IMR-90 (cell line): ENCODE measurements around the gene C5. TPM values are rescaled to one million over a fixed set of nuclear protein-coding genes. Genes with fewer than 3 reads are reported as not detected.

Experiments
- ATAC-seq: fragments of 200-7000 bp; cut with Tn5 transposase; 2 replicates; pipeline ENCODE4 v1.9.1; 2020; ENCODE audit warnings: low read depth, mild to moderate bottlenecking, moderate library complexity
- BruUV-seq: library from RNA; stranded (reverse); fragments of 400-500 nt; replicated peaks from 2 replicates; lab custom pipeline; 2021; lab: Mats Ljungman, UMichigan
- CTCF ChIA-PET: fragments of 300-600 bp; formaldehyde crosslinking; extraction: SDS; loops from one replicate; lab custom pipeline; 2021; ENCODE audit warnings: antibody characterized with exemption; lab: Yijun Ruan, JAX
- POLR2A ChIA-PET: fragments of 300-600 bp; sonication (Branson Sonifier 250); formaldehyde crosslinking; loops from one replicate; lab custom pipeline; 2022; ENCODE audit warnings: antibody characterized with exemption; ENCODE audit not compliant: unreplicated experiment; lab: Charles Lee
- DNase-seq: peaks from one replicate; pipeline ENCODE4 v3.0.0; 2013
- H2AFZ ChIP-seq: replicated peaks from 2 replicates; pipeline ENCODE3; 2013; ENCODE audit warnings: low read length, mild to moderate bottlenecking; ENCODE audit not compliant: poor library complexity
- H2AK5ac ChIP-seq: 2 replicates; pipeline ENCODE4 v1.6.1; 2013; ENCODE audit warnings: low read depth, low read length, inconsistent platforms
- H2AK9ac ChIP-seq: replicated peaks from 2 replicates; pipeline ENCODE3; 2013; ENCODE audit warnings: mild to moderate bottlenecking, low read depth, low read length, moderate library complexity; ENCODE audit not compliant: poor library complexity
- H2BK120ac ChIP-seq: 2 replicates; pipeline ENCODE4 v1.6.1; 2013; ENCODE audit warnings: low read depth, low read length, inconsistent platforms
- H2BK15ac ChIP-seq: 3 replicates; pipeline ENCODE4 v1.6.1; 2013; ENCODE audit warnings: low read depth, low read length, inconsistent platforms
- H2BK20ac ChIP-seq: 2 replicates; pipeline ENCODE4 v1.6.1; 2013; ENCODE audit warnings: low read depth, mild to moderate bottlenecking, inconsistent platforms, low read length, moderate library complexity
- H2BK5ac ChIP-seq: 2 replicates; pipeline ENCODE4 v1.6.1; 2013; ENCODE audit warnings: mild to moderate bottlenecking, low read depth, low read length, inconsistent platforms; ENCODE audit not compliant: poor library complexity, severe bottlenecking
- H3K14ac ChIP-seq: replicated peaks from 2 replicates; pipeline ENCODE4 v1.6.1; 2013; ENCODE audit warnings: low read depth, low read length, inconsistent platforms
- H3K18ac ChIP-seq: 2 replicates; pipeline ENCODE4 v1.6.1; 2013; ENCODE audit warnings: low read depth, low read length, control low read depth
- H3K23ac ChIP-seq: 2 replicates; pipeline ENCODE4 v1.6.1; 2013; ENCODE audit warnings: low read depth, low read length, inconsistent platforms
- H3K27ac ChIP-seq: 2 replicates; pipeline ENCODE4 v1.5.1; 2013; ENCODE audit warnings: mild to moderate bottlenecking, control low read depth, low read length; ENCODE audit not compliant: insufficient read depth
- H3K27me3 ChIP-seq: 2 replicates; pipeline ENCODE4 v1.6.1; 2013; ENCODE audit warnings: low read length; ENCODE audit not compliant: control insufficient read depth, insufficient read depth
- H3K36me3 ChIP-seq: 2 replicates; pipeline ENCODE4 v1.6.1; 2013; ENCODE audit warnings: low read length, mixed read lengths; ENCODE audit not compliant: control insufficient read depth, insufficient read depth
- H3K4ac ChIP-seq: 2 replicates; pipeline ENCODE4 v1.6.1; 2013; ENCODE audit warnings: low read depth, low read length, inconsistent platforms
- H3K4me1 ChIP-seq: 2 replicates; pipeline ENCODE4 v1.6.1; 2013; ENCODE audit warnings: low read length, mixed read lengths; ENCODE audit not compliant: control insufficient read depth, insufficient read depth
- H3K4me2 ChIP-seq: 2 replicates; pipeline ENCODE4 v1.6.1; 2013; ENCODE audit warnings: low read depth, mild to moderate bottlenecking, control low read depth, low read length, moderate library complexity
- H3K4me3 ChIP-seq: 2 replicates; pipeline ENCODE4 v1.5.1; 2013; ENCODE audit warnings: low read depth, mild to moderate bottlenecking, control low read depth, low read length, moderate library complexity; ENCODE audit not compliant: insufficient read depth
- H3K56ac ChIP-seq: 2 replicates; pipeline ENCODE4 v1.6.1; 2013; ENCODE audit warnings: low read length, inconsistent platforms; ENCODE audit not compliant: insufficient read depth; ENCODE audit errors: extremely low read depth
- H3K79me1 ChIP-seq, 2 experiments: 2 replicates each; pipeline ENCODE4 v1.6.1; 2013; ENCODE audit warnings: low read length in 2 of 2, inconsistent platforms in 1 of 2, low read depth in 1 of 2
- H3K9ac ChIP-seq: 2 replicates; pipeline ENCODE4 v1.6.1; 2013; ENCODE audit warnings: low read depth, low read length, control low read depth
- H3K9me1 ChIP-seq: 2 replicates; pipeline ENCODE4 v1.6.1; 2013; ENCODE audit warnings: low read length, inconsistent platforms; ENCODE audit not compliant: insufficient read depth
- H3K9me3 ChIP-seq: 2 replicates; pipeline ENCODE4 v1.6.1; 2013; ENCODE audit warnings: low read length; ENCODE audit not compliant: control insufficient read depth, insufficient read depth
- H4K20me1 ChIP-seq: 2 replicates; pipeline ENCODE4 v1.6.1; 2013; ENCODE audit warnings: low read length, inconsistent platforms; ENCODE audit not compliant: insufficient read depth
- H4K5ac ChIP-seq: 2 replicates; pipeline ENCODE4 v1.6.1; 2013; ENCODE audit warnings: mild to moderate bottlenecking, low read depth, low read length, control low read depth
- H4K8ac ChIP-seq, 2 experiments: 2 replicates each; pipeline ENCODE4 v1.6.1; 2013; ENCODE audit warnings: low read depth in 2 of 2, low read length in 2 of 2, control low read depth in 1 of 2, inconsistent platforms in 1 of 2
- H4K91ac ChIP-seq: 2 replicates; pipeline ENCODE4 v1.6.1; 2013; ENCODE audit warnings: low read depth, low read length, inconsistent platforms; ENCODE audit not compliant: insufficient read depth
- MAFK ChIP-seq: IDR thresholded peaks from 2 replicates; pipeline ENCODE4 v1.6.1; 2012; ENCODE audit warnings: low read depth, low read length, improper control_type of control experiment
- MXI1 ChIP-seq: IDR thresholded peaks from 2 replicates; pipeline ENCODE4 v1.6.1; 2012; ENCODE audit warnings: low read depth, mild to moderate bottlenecking, low read length, moderate library complexity, borderline replicate concordance
- RCOR1 ChIP-seq: IDR thresholded peaks from 2 replicates; pipeline ENCODE4 v1.6.1; 2012; ENCODE audit warnings: mild to moderate bottlenecking, low read length, improper control_type of control experiment; ENCODE audit not compliant: insufficient replicate concordance
- SMC3 ChIP-seq: fragments of 150-350 bp; IDR thresholded peaks from 2 replicates; pipeline ENCODE4 v1.6.1; 2016; ENCODE audit warnings: low read depth, mild to moderate bottlenecking, antibody characterized with exemption, low read length, moderate library complexity
- WGBS, 2 experiments: methylation state at CpG; one replicate each; pipeline versions ENCODE4 v1.1.5 to v1.1.7; 2013; ENCODE audit warnings: missing lambda C conversion rate in 2 of 2; ENCODE audit not compliant: insufficient read length in 1 of 2; ENCODE audit errors: extremely low coverage in 2 of 2; 5-methylcytosine and 5-hydroxymethylcytosine counted together
- dilution Hi-C: fragments of 300-500 bp; cut with HindIII; formaldehyde crosslinking; loops from one replicate; pipeline ENCODE4 v1.14.3; 2018; ENCODE audit warnings: low sequenced_read_pairs; ENCODE audit not compliant: unreplicated experiment
- in situ Hi-C: fragments of 300-500 bp; cut with MboI; formaldehyde crosslinking; loops from 3 replicates; pipeline ENCODE4 v1.14.3; 2019; ENCODE audit warnings: low sequenced_read_pairs, inconsistent platforms, mixed read lengths
- intact Hi-C: fragments of 100-400 bp; cut with micrococcal nuclease; formaldehyde crosslinking; loops from 2 replicates; pipeline ENCODE4 v1.10.0; 2022
- polyA plus RNA-seq, 3 experiments: library from polyadenylated mRNA; depleted of rRNA; stranded (reverse); fragments of >200 nt; gene quantifications; 2 replicates each; pipeline ENCODE4 v1.2.3, GENCODE V29; 2012; ENCODE audit warnings: low replicate concordance in 1 of 3
- total RNA-seq: library from RNA; depleted of rRNA; stranded (reverse); fragments of >200 nt; gene quantifications from 2 replicates; pipeline ENCODE4 v1.2.3, GENCODE V29; 2012
- TF ChIP-seq, protein P1 (sequence below): fragments of 150-350 bp; IDR thresholded peaks from 2 replicates; pipeline ENCODE4 v1.6.1; 2016; ENCODE audit warnings: low read depth, mild to moderate bottlenecking, low read length, moderate library complexity, borderline replicate concordance

Gene C5
- total and polyA plus RNA-seq, 2 of the 4 experiments (the other 2 are of a cell fraction) = 1.5 to 2.3 TPM

DNA sequence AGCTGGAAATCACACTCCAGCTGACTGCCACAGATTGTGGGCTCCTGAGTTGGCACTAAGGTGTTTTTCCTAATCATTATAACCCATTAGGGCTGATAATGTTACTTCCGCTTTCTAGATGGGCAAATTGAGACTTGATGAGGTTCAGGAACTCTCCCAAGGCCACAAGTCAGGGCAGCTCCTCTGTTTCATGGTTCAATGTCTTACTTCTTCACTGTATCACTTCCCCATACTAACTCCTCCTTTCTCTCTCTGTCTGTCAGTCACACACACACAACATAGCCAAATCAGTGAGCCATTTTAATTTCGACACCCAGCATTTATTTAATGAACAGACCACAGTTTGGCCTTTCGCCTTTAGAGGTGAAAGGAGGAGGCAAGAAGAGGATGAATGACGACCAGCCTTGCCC is 105.6 kb downstream of the C5 start:
- Histone ChIP-seq H3K9me3 (no peaks in the 10 kb centered on the region), H4K20me1 (no peaks in the 10 kb centered on the region), H2BK5ac (no peak overlapping the region), H3K27ac (no peak overlapping the region), H4K5ac (no peak overlapping the region), H3K14ac (0 out of 2 replicates have a peak overlapping the region, but pooled peaks have one; percentile 32), H3K9ac (no peak overlapping the region), H3K4me3 (no peak overlapping the region), H2BK20ac (0 out of 2 replicates have a peak overlapping the region, but pooled peaks have one; percentile 54), H3K56ac (no peak overlapping the region), H2BK120ac (no peak overlapping the region), H3K4me1 (peaks cover 20% of the 10 kb centered on the region), H3K4me2 (no peak overlapping the region), H3K79me1 (no peaks in the 10 kb centered on the region), H3K18ac (peak overlapping the region; percentile 40; the same call in 1 of the 2 replicates), H3K27me3 (no peaks in the 10 kb centered on the region), H3K23ac (no peak overlapping the region), H3K4ac (no peak overlapping the region; the same call in 1 of the 2 replicates), H4K8ac (no peak overlapping the region), H2AFZ (no peak overlapping the region), H3K36me3 (no peaks in the 10 kb centered on the region), H3K9me1 (peaks cover 20% of the 10 kb centered on the region), H2AK9ac (no peak overlapping the region), H4K91ac (no peak overlapping the region), H2AK5ac (0 out of 2 replicates have a peak overlapping the region, but pooled peaks have one; percentile 40), H2BK15ac (peak overlapping the region; percentile 70; the same call in 1 of the 3 replicates)
- intact Hi-C loops = no loop called here
- ChIA-PET POLR2A (no interaction called here), CTCF (no interaction called here)
- no CpG with 5 or more reads among the region's 4 CpGs for WGBS, 2 experiments
- no peak for DNase-seq
- in situ Hi-C loops = no loop called here
- no TSS peak for BruUV-seq
- TF ChIP-seq RCOR1 (no peak), MXI1 (no peak), MAFK (no peak), SMC3 (no peak)
- TF ChIP-seq, protein P1, sequence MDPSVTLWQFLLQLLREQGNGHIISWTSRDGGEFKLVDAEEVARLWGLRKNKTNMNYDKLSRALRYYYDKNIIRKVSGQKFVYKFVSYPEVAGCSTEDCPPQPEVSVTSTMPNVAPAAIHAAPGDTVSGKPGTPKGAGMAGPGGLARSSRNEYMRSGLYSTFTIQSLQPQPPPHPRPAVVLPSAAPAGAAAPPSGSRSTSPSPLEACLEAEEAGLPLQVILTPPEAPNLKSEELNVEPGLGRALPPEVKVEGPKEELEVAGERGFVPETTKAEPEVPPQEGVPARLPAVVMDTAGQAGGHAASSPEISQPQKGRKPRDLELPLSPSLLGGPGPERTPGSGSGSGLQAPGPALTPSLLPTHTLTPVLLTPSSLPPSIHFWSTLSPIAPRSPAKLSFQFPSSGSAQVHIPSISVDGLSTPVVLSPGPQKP = no peak
- dilution Hi-C loops = no loop called here
- no peak for ATAC-seq
